K562 (cell line): ENCODE results near the gene EFNA1. TPM values are rescaled to one million over a fixed set of nuclear protein-coding genes. Genes with fewer than 3 reads are reported as not detected.
A peak's percentile ranks its signal among the peaks of the same experiment; 100 is the strongest.

ENCODE experiments used
- KDM4B ChIP-seq, 2 experiments: fragments of 450-650 bp in 1 of 2; sonication (generic) in 1 of 2; IDR thresholded peaks; 2 replicates each; pipeline ENCODE4 v1.6.1; 2016 to 2017; ENCODE audit warnings: borderline replicate concordance in 2 of 2, antibody characterized with exemption in 1 of 2, low read depth in 1 of 2, mild to moderate bottlenecking in 1 of 2
- MGA ChIP-seq: fragments of 450-650 bp; IDR thresholded peaks from 2 replicates; pipeline ENCODE4 v1.6.1; 2016; ENCODE audit warnings: mild to moderate bottlenecking, moderate library complexity
- UBTF ChIP-seq, 2 experiments: IDR thresholded peaks; 2 replicates each; pipeline ENCODE4 v1.6.1; 2012; ENCODE audit warnings: improper control_type of control experiment in 2 of 2, low read depth in 2 of 2, low read length in 2 of 2, borderline replicate concordance in 1 of 2
- ZMIZ1 ChIP-seq, 2 experiments: fragments of 150-350 bp in 1 of 2; IDR thresholded peaks; 2 replicates each; pipeline ENCODE4 v1.6.1; 2012 to 2016; ENCODE audit warnings: low read depth in 2 of 2, low read length in 2 of 2, mild to moderate bottlenecking in 1 of 2, moderate library complexity in 1 of 2
- ZNF639 ChIP-seq, 2 experiments: fragments of 200-800 bp in 1 of 2; sonication (Bioruptor generic) in 1 of 2; sonication (generic) in 1 of 2; formaldehyde crosslinking in 1 of 2; IDR thresholded peaks in 1 of 2; conservative IDR thresholded peaks in 1 of 2; 2 replicates each; pipeline versions ENCODE4 v1.5.0 to v1.6.1; 2016 to 2020; ENCODE audit warnings: missing compliant biosample characterization in 1 of 2, missing genetic modification characterization in 1 of 2, missing genetic modification reagents in 1 of 2
- polyA plus RNA-seq, 8 experiments: library from polyadenylated mRNA; depleted of rRNA in 4 of 8; stranded (reverse) in 5 of 8; unstranded in 3 of 8; fragments of >200 nt; fragmentation: Nextera tagmentation in 2 of 8; fragmentation: Illumina TruSeq in 1 of 8; extraction: Ambion mirVana in 2 of 8; extraction: Trizol in 1 of 8; gene quantifications; 2 replicates each; pipeline versions ENCODE4 v1.2.1 to v1.2.3, GENCODE V29; 2011 to 2014; ENCODE audit warnings: inconsistent platforms in 1 of 8, missing spikeins in 1 of 8
- total RNA-seq, 7 experiments: library from RNA; depleted of rRNA in 6 of 7; stranded (reverse); fragments of >200 nt in 6 of 7; fragmentation: Illumina TruSeq in 2 of 7; extraction: Trizol in 2 of 7; gene quantifications; 2 replicates each; pipeline versions ENCODE4 v1.2.1 to v1.2.3, GENCODE V29; 2011 to 2021; ENCODE audit warnings: low replicate concordance in 1 of 7

The EFNA1 gene
- total and polyA plus RNA-seq, 9 of the 15 experiments (the other 6 are each of a cell fraction or from before 2014, with no cell fraction given), result 2.1 to 9.3 (median 3.0) TPM

GRCh38 chr1:155135415-155136028 is 7.8 kb downstream of the EFNA1 start, which contains the start of gene SLC50A1 (continued):
- TF ChIP-seq ZMIZ1 (IDR thresholded peaks at IDR 0.05; ENCODE audit: low read depth in 2 of 2, low read length in 2 of 2) (no peak), MGA (peak; percentile 56), ZNF639 (CRISPR knock-in tag; conservative IDR thresholded peaks at IDR 0.05 in 1 of 2, IDR thresholded peaks at IDR 0.05 in 1 of 2) (peak in 1 of 2 experiments; percentile 77; a peak in 2 of 4 replicates), UBTF (IDR thresholded peaks at IDR 0.05; ENCODE audit: borderline replicate concordance in 1 of 2, low read depth in 2 of 2, low read length in 2 of 2) (0 out of 4 replicates have a peak, but pooled peaks of 1 of the 2 experiments have one; percentile 35), KDM4B (IDR thresholded peaks at IDR 0.05; ENCODE audit: borderline replicate concordance in 2 of 2, low read depth in 1 of 2) (0 out of 4 replicates have a peak, but pooled peaks of 1 of the 2 experiments have one; percentile 42)
